CD4-positive, alpha-beta T cell treated with Interleukin-17A for 4 hours (primary cell): ENCODE results near the gene PRLR.
"Not testable (repeated sequence)": the region's sequence is repeated elsewhere in the genome, so short reads cannot be mapped to it uniquely, and the experiment has no call there.

Experiments used
- DNase-seq: peaks from one replicate; pipeline ENCODE4 v3.0.0-alpha.2; 2020; ENCODE audit warnings: mixed read lengths

PRLR gene

DNA sequence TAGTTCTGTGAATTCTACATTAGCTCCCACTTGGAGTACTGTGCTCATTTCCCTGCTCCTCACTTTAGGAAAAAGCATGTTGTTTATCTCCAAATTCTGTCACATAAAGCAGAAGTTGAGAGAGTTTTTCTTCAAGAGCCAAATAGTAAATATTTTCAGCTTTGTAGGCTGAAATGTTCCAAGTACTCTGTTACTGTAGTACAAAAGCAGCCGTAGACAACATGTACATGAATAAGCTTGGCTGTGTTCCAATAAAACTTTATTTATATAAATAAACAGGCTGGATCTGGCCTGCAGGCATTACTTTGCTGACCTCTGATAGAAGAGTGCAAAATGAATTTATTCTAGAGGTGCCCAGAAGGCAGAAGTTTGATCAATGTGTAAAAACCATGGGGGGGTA, 109.6 kb downstream of the PRLR start:
- no peak for DNase-seq

DNA sequence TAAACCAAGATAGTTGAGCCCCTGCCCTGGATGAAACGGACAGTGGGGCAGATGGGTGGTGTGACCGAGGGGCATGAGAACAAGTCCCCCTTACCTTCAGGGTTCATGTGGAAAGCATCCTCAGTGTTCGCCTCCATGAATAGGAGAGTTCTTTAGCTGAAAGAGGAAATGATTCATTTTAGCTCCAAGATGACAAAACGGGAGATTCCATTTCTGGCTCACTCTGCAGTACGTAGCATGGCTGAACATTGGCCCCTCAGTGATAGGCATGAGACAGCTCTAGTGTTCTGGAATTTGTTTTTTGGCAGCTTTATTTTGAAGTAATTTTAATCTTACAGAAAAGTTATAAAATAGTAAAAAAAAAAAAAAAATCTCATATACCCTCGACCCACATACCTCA, 112.3 kb downstream of the PRLR start:
- DNase-seq, result no peak

GRCh38 chr5:35115920-35116319, 114.4 kb downstream of the PRLR start:
- no peak for DNase-seq

DNA sequence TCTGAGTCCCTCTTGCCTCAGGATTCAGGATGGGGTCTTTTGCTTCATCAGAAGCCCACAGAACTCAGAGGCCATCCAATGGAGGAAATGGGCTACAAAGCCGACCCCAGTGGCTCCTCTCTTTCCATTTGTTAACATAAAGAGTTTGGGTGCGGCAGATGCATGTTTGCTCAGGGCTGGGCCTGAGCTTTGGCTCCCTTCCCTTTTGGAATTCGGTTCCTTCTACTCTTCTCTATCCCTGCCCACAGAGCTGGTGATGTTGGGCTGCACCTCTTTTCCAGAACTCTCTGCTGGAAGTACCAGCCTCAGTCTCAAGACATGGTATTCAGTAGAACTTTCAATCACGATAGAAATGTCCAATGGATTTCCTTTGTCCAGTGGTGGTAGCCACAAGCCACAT, 115.6 kb downstream of the PRLR start:
- DNase-seq, result no peak

- DNase-seq, result no peak
These were observed 118.0 kb downstream of the PRLR start for GRCh38 chr5:35112300-35112699.

DNA sequence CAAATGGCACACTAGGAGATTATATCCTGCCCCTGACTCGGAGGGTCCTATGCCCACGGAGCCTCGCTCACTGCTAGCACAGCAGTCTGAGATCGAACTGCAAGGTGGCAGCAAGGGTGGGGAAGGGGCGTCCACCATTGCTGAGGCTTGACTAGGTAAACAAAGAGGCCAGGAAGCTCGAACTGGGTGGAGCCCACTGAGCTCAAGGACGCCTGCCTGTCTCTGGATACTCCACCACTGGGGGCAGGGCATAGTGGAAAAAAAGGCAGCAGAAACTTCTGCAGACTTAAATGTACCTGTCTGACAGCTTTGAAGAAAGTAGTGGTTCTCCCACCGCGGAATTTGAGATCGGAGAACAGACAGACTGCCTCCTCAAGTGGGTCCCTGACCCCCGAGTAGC, 125.7 kb downstream of the PRLR start:
- not testable (repeated sequence) for DNase-seq

DNA sequence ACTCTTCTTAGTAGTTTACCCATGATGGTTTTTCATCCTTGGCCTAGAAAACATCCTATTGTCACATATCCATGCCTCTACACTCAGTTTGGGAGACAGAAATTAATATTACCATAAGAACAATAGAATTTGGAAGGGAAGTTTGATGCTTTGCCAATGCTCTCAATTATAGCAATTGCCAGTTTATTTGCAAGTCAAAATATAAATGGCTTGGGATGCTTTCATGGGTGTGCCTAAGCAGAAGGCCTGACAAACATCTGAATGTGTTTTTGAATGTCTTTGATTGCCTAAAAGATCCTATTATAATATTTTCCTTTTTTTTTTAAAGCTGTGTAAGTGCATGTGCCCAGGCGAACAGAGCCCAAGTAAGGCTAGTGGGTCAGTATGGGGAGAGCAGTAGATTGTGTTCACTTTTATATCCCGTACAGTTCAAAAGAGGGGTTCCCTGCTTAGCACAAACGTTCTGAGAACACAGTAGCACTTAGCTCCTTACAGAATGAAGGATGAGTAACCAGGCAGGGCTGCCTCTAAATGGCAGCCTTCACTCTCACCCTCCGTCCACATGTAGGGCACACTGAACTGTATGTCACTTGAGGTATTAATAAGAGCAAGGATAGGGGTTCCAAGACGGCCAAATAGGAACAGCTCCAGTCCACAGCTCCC, 126.5 kb downstream of the PRLR start:
- no peak for DNase-seq

GRCh38 chr5:35101720-35102119, 128.6 kb downstream of the PRLR start:
- not testable (repeated sequence) for DNase-seq

GRCh38 chr5:35101016-35101415, 129.3 kb downstream of the PRLR start:
- DNase-seq, result no peak

GRCh38 chr5:35098214-35098613, 132.1 kb downstream of the PRLR start:
- no peak for DNase-seq

DNA sequence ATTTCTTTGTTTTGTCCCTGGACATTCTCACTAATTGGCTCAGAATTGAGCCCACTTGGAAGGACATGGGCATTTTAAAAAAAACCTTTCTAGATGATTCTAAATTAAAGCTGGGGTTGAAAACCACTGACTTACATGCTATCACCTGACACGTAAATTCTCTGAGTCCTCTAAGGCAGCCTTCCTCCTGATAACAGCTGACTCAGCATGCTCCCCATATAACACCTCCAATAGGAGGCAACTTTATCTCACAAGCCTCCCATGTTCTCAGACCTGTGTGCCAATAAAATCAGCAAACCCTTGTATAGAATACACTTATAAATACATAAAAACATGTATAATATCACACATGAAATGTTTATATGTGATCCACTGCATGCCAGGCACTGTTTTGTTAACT, 133.4 kb downstream of the PRLR start:
- DNase-seq, result no peak

DNA sequence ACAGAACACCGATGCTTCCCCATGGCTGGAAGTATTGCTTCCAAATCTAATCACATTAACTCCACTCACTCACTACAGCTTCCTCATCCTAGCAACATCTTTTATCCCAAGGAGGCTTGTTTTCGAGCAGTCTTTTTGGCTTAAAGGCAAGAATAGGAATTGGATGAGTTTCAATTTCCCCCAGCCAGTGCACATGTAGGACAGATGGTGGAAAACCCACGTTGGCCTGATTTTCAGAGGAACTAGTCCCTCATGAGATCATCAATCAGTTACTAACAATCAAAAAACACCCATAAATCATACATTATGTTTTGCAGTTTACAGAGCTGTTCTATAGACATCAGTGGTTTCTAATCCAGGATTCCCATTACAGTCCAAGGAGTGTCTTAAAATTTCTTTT, 134.1 kb downstream of the PRLR start:
- DNase-seq, result no peak

DNA sequence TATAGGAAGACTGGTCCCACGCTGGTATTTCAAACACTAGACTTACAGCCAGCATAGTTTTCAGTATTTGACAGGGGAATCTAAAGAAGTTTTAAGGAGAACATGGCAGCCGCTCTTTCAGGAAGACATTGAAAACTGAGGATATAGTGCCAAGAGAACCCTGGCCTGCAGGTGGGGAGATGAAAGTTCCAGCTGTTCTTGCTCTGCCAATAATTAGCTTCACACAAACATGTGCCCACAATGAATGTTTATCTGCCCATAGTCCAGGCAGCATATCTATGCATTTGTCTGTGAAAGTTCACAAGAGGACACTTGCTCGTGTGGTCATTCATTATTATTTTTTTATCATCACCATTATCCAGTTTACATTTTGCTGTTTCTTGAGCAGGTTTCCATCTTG, 134.9 kb downstream of the PRLR start:
- DNase-seq, result no peak

DNA sequence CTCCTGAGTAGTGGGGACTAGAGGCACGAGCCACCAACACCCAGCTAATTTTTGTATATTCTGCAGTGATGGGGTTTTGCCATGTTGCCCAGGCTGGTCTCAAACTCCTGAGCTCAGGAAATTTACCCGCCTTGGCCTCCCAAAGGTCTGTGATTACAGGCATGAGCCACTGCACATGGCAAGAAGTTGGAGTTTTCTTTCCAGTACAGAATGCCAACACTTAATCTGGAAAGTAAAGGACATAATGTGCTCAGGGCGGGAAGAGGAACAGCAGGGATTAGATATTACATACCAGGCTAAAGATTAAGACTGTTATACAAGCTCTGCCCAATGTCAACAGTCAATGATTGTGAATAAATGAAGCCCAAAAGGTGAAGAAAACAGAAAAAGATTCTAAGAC, 135.3 kb downstream of the PRLR start:
- no peak for DNase-seq

DNA sequence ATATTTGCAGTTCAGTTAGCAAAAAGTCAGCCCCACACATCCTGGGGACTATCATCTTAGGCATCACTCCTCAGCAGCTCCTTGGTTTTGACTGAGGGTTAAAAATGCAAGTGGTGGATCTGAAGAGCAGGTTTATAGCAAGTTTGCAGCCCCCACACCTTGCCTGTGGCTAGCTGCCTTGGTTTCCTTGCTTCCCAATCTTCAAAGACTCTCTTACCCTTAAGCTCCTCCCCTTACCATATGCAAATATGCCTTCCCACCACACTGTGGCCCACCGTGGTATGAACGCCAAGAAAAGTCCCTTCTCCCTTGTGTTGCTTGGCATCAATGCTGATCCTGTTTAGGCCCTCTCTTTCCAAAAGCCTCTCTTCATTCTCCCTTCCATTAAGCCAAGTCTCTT, 137.6 kb downstream of the PRLR start:
- no peak for DNase-seq

DNA sequence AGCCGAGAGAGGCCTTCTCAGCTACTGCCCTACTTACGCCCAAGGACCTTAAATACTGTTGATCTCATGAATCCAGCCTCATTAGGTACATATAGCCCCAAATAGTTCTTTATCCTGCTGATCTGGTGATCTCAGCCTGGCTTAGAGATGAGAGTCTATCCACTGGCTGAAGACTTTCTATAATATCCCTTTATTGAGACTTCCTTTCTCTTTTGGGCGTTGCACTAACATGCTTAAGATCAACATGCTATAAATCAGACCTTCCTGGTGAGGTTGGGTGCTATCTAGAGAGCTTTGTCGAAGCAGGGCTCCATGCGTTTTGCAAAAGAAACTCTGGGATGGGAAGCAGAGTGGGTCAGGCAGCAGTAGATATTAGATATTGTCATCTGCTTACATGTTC, 138.6 kb downstream of the PRLR start:
- no peak for DNase-seq

- peak; percentile 62 for DNase-seq
These were observed 140.7 kb downstream of the PRLR start for GRCh38 chr5:35089334-35090314.

DNA sequence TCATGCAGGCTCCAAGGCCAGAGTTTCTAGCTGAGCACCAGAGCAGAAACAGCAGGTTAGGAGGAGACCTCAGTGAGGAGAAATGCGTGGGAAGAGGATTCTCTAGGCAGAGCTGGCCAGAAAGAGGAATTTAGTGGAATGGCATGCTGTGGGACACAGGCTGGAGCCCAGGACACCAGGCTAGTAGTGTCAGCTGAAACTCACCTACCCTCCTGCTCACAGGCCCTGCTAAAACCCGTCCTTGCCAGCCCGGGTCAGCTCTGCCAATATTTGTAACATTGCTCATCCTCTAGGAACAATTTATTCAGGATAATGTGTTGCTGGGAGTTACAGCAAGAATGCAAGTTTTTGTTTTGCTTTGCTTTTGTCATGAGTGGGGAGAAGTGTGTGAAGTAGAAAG, 142.3 kb downstream of the PRLR start:
- no peak for DNase-seq

DNA sequence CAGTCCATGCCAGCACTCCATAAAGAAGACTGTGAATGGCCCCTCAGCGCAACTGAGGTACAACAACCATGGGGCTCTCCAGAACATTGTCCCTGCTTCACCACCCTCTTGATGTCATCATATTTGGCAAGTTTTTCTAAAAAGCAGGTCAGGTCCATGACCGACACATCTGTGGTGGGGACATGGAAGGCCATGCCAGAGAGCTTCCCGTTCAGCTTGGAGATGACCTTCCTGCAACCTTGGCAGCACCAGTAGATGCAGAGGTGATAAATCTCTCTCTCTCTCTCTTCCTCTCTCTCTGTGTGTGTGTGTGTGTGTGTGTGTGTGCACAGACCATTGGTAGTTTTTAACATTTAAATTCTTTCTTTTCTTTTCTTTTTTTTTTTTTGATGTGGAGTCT, 147.1 kb downstream of the PRLR start:
- no peak for DNase-seq

DNA sequence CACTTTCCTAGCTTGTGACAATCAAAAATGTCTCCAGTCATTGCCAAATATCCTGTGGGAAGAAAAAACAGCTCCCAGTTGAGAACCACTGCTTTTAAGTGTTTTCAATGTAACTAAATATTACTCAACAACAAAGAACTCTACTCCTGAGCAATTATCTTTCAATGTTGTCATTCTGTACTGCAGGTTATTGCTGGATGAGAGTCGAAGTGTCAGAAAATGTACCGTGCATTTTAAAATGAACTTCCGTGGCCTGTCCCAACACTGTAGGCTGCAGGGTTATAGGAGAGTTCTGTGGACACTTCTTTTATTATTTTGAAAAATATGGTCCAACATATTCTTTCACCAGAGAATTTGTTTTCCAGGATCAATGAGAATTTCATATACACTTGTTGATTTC, 147.8 kb downstream of the PRLR start:
- DNase-seq, result no peak

DNA sequence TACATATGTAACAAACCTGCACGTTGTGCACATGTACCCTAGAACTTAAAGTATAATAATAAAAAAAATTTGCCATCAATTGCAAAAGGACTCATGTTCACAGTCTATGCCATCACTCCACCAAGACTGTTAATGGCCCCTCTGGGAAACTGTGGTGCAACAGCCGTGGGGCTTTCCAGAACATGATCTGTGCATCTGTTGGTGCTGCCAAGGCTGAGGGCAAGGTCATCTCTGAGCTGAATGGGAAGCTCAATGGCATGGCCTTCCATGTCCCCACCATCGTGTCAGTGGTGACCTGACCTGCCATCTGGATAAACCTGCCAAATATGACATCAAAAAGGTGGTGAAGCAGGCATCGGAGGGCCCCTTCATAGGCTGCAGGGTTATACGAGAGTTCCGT, 149.2 kb downstream of the PRLR start:
- no peak for DNase-seq

DNA sequence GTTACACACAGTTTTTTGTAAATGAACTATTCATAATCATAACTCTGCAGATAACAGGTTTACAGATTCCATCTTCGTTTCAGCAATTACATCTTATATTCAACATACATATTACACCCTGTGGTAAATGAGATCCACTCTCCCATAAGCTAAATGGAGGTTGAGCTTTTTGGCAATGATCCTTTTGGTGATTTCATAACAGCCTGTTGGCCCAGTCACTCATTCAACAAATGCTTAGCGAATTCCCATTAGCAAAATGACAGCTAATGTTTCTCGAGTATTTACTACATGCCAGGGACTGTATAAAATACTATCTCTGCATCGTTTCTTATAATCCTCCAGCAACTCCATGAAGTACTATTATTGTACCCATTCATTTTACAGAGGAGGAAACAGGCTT, 157.1 kb downstream of the PRLR start:
- DNase-seq, result no peak

- no peak for DNase-seq
These were observed 161.1 kb downstream of the PRLR start for GRCh38 chr5:35069188-35069587.

DNA sequence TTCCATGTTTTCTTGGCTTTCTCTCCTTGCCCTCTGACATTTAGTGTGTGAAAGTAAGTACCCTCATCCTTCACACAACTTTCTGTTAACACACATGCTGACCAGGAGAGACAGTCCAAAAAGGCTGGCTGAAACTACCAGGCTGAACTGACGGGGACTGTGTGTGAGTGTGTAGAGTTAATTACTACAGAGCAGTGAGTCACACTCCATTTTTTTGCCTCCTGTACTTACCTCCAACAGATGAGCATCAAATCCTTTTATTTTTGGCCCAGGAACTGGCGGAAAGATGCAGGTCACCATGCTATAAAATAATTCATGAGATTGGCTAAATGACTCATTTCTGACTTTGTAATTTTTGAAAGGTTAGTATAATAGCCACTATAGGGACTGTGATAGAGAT, 162.3 kb downstream of the PRLR start:
- DNase-seq, result no peak
